EH (cell line): ENCODE results near the gene FRMD5.
A peak's percentile ranks its signal among the peaks of the same experiment; 100 is the strongest.

ENCODE experiments used
- DNase-seq: peaks from one replicate; pipeline ENCODE4 v3.0.0-alpha.2; 2015; ENCODE audit warnings: low read depth

Gene FRMD5

GRCh38 chr15:44160796-44161195, 34.3 kb downstream of the FRMD5 start:
- DNase-seq: no peak

- no peak for DNase-seq
These were observed 35.6 kb downstream of the FRMD5 start for GRCh38 chr15:44159492-44159891.

GRCh38 chr15:44158111-44158510, 37.0 kb downstream of the FRMD5 start:
- no peak for DNase-seq

- DNase-seq: peak; percentile 92
These were observed 37.4 kb downstream of the FRMD5 start for GRCh38 chr15:44157679-44158078.

GRCh38 chr15:44153352-44153751, 41.7 kb downstream of the FRMD5 start:
- DNase-seq: no peak

GRCh38 chr15:44149224-44149623, 45.8 kb downstream of the FRMD5 start:
- no peak for DNase-seq

GRCh38 chr15:44148580-44148979, 46.5 kb downstream of the FRMD5 start:
- no peak for DNase-seq

- no peak for DNase-seq
These were observed 47.4 kb downstream of the FRMD5 start for GRCh38 chr15:44147636-44148035.

GRCh38 chr15:44145495-44145894, 49.6 kb downstream of the FRMD5 start:
- no peak for DNase-seq

- DNase-seq: no peak
These were observed 50.1 kb downstream of the FRMD5 start for GRCh38 chr15:44144992-44145391.

GRCh38 chr15:44144184-44144583, 50.9 kb downstream of the FRMD5 start:
- DNase-seq: no peak

- peak; percentile 50 for DNase-seq
These were observed 57.3 kb downstream of the FRMD5 start for GRCh38 chr15:44137750-44138149.

- no peak for DNase-seq
These were observed 58.0 kb downstream of the FRMD5 start for GRCh38 chr15:44136991-44137477.

- no peak for DNase-seq
These were observed 63.0 kb downstream of the FRMD5 start for GRCh38 chr15:44132057-44132456.

- peak; percentile 21 for DNase-seq
These were observed 64.3 kb downstream of the FRMD5 start for GRCh38 chr15:44130778-44131177.

- no peak for DNase-seq
These were observed 65.2 kb downstream of the FRMD5 start for GRCh38 chr15:44129911-44130310.

GRCh38 chr15:44128443-44128842, 66.6 kb downstream of the FRMD5 start:
- DNase-seq: no peak

GRCh38 chr15:44125879-44126278, 69.2 kb downstream of the FRMD5 start:
- no peak for DNase-seq

GRCh38 chr15:44102675-44103254, 92.3 kb downstream of the FRMD5 start:
- DNase-seq: peak; percentile 99

GRCh38 chr15:44101944-44102343, 93.1 kb downstream of the FRMD5 start:
- peak; percentile 85 for DNase-seq

GRCh38 chr15:44101286-44101685, 93.8 kb downstream of the FRMD5 start:
- no peak for DNase-seq

- peak; percentile 84 for DNase-seq
These were observed 95.4 kb downstream of the FRMD5 start for GRCh38 chr15:44099671-44100070.

GRCh38 chr15:44097552-44097951, 97.5 kb downstream of the FRMD5 start:
- DNase-seq: no peak

- DNase-seq: no peak
These were observed 98.5 kb downstream of the FRMD5 start for GRCh38 chr15:44096596-44096995.
